Psoas muscle (tissue), 8 donors: ENCODE results near the gene TYK2. TPM values are rescaled to one million over a fixed set of nuclear protein-coding genes. Genes with fewer than 3 reads are reported as not detected.

Experiments
- ATAC-seq, 4 donors: fragments of 200-7000 bp; cut with Tn5 transposase; one replicate each; pipeline ENCODE4 v1.9.1; 2020; ENCODE audit warnings: moderate library complexity in 3 of 4, mild to moderate bottlenecking in 2 of 4
- DNase-seq, 2 donors: peaks; one replicate each; pipeline ENCODE4 v3.0.0-alpha.2; 2020
- H3K27ac ChIP-seq: fragments of 200-600 bp; one replicate; pipeline ENCODE4 v1.8.0; 2022
- H3K27me3 ChIP-seq, 3 donors: fragments of 200-600 bp in 1 of 3; one replicate each; pipeline versions ENCODE4 v1.6.1 to v1.8.0; 2013 to 2022; ENCODE audit warnings: low read length in 2 of 3, mild to moderate bottlenecking in 2 of 3, moderate library complexity in 1 of 3; ENCODE audit not compliant: insufficient read depth in 3 of 3
- H3K36me3 ChIP-seq, 2 donors: fragments of 200-600 bp in 1 of 2; one replicate each; pipeline versions ENCODE4 v1.6.1 to v1.8.0; 2013 to 2022; ENCODE audit warnings: low read depth in 1 of 2, mild to moderate bottlenecking in 1 of 2, moderate library complexity in 1 of 2; ENCODE audit not compliant: insufficient read depth in 1 of 2
- H3K4me1 ChIP-seq: fragments of 200-600 bp; one replicate; pipeline ENCODE4 v1.8.0; 2022
- H3K4me3 ChIP-seq: fragments of 200-600 bp; one replicate; pipeline ENCODE4 v1.8.0; 2022; ENCODE audit warnings: mild to moderate bottlenecking
- H3K9me3 ChIP-seq: fragments of 200-600 bp; one replicate; pipeline ENCODE4 v1.8.0; 2022
- WGBS, 3 donors: extraction: QIAGEN DNeasy Blood & Tissue Kit; methylation state at CpG; one replicate each; pipeline versions ENCODE4 v1.1.6 to v1.1.7; 2013; 5-methylcytosine and 5-hydroxymethylcytosine counted together
- intact Hi-C, 2 donors: fragments of 100-400 bp; cut with DNase I; formaldehyde crosslinking; loops; one replicate each; pipeline versions ENCODE4 v1.11.0 to v1.14.2; 2022
- polyA plus RNA-seq, 3 donors: library from polyadenylated mRNA; stranded (reverse); fragments of 200-250 nt; gene quantifications; one replicate each; pipeline ENCODE4 v1.2.3, GENCODE V29; 2013
- total RNA-seq, 4 donors: library from RNA; stranded (reverse); fragmentation: NEBNext Ultra II Directional in 2 of 4; extraction: Animal tissue kit (Norgen Biotek cat#: 25700) in 2 of 4; gene quantifications; one replicate each; pipeline versions ENCODE4 v1.2.1 to v1.2.4, GENCODE V29; 2021 to 2023
- TF ChIP-seq, protein P1 (sequence below): fragments of 200-600 bp; IDR thresholded peaks from one replicate; pipeline ENCODE4 v1.8.0; 2022; ENCODE audit warnings: antibody characterized with exemption
- donor health status: healthy with polysubstance abuse.
- donor health status: DM: no; HTN: no; CAD: no; lungs with moderate emphysema.
- donor health status: Bipolar disorder and iron deficiency.
- donor health status: healthy.
- donor health status: DM: yes; HTN: yes; CAD: no.
- donor health status: DM: no; HTN: no; CAD: no.
- donor health status: DM: no; HTN: no; CAD: no.
- donor health status: DM: yes; HTN: yes; CAD: no.

Gene TYK2
- total and polyA plus RNA-seq, 7 donors, result 37.1 to 58.8 (median 41.7) TPM

DNA sequence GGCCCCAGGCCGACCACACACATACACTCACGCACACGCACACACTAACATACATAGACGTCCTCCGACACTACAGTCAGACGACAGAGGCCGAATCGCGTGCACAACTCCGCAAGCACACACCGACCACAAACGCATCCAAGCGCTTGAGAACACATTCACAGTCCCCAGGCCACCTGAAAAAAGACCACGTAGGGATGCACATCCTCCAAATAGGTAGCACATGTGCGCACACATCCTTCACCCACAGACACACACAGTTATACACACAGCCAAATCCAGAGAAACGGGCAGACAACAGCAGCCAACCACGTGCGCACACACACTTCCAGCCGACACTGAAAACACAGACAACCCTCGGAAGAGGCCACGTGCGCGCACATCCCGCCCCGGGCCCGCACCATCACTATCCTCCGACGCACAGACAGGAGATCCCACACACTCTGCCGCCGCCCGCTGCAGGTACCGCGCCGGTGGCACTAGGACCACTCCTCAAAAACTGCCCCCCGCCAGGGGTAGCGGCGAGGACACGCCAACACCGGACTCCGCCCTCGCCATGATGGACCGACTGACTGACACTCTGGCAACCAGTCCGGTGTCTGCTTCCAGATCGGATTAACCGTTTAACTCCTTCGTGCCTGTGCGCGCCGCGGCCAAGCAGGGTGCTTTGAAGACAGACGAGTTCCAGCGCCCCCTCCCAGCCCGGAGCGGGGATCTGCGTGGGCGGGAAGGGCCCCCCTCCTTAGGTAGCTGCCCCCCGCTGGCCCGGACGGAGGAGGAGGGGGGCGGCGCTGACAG, 39.5 kb upstream of the TYK2 start:
- TF ChIP-seq, protein P1, sequence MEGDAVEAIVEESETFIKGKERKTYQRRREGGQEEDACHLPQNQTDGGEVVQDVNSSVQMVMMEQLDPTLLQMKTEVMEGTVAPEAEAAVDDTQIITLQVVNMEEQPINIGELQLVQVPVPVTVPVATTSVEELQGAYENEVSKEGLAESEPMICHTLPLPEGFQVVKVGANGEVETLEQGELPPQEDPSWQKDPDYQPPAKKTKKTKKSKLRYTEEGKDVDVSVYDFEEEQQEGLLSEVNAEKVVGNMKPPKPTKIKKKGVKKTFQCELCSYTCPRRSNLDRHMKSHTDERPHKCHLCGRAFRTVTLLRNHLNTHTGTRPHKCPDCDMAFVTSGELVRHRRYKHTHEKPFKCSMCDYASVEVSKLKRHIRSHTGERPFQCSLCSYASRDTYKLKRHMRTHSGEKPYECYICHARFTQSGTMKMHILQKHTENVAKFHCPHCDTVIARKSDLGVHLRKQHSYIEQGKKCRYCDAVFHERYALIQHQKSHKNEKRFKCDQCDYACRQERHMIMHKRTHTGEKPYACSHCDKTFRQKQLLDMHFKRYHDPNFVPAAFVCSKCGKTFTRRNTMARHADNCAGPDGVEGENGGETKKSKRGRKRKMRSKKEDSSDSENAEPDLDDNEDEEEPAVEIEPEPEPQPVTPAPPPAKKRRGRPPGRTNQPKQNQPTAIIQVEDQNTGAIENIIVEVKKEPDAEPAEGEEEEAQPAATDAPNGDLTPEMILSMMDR, result no peak
- intact Hi-C loops, result no loop called here
- DNase-seq, result peak in 1 of 2 donors; percentile 62
- 0 to 1% (median 1%) methylated on average over 55 to 58 of the region's 61 CpGs for WGBS, 3 donors
- ATAC-seq, result no peak
- peak overlapping the region; percentile 40 for H3K4me3 ChIP-seq
- no peak overlapping the region for H3K27ac ChIP-seq
- no peaks in the 10 kb centered on the region for H3K9me3 ChIP-seq
- peaks cover 0 to 70% (median 26%) of the 10 kb centered on the region in 3 donors for H3K27me3 ChIP-seq
- H3K36me3 ChIP-seq, result no peaks in the 10 kb centered on the region
- peaks cover 22% of the 10 kb centered on the region for H3K4me1 ChIP-seq

DNA sequence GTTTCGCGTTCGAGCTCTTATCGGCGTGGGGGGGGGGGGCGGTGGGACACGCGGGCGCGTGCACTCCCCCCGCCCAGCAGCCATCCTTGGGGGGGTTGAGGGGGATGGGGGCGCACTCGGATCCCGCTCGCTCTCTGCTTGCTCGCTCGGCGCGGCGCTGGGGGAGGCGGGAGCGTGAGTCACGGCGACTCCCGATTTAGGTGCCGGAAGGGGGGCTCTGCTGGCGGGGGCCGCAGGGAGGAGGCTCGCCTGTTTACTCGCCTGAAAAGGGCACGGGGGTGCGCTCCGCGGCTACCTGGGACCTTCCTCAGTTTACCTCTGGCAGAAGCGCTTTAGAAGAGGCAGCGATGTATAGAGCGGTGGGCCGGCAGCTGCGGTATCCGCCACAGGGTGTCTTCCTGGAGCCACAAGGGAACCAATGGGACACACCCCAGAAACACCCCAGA, 38.9 kb upstream of the TYK2 start:
- TF ChIP-seq, protein P1, result no peak
- Histone ChIP-seq H3K9me3 (no peaks in the 10 kb centered on the region), H3K4me3 (peak overlapping the region; percentile 40), H3K36me3 (no peaks in the 10 kb centered on the region), H3K27ac (no peak overlapping the region), H3K4me1 (peaks cover 22% of the 10 kb centered on the region), H3K27me3 (peaks cover 0 to 70% (median 26%) of the 10 kb centered on the region in 3 donors)
- ATAC-seq (peak in 2 of 4 donors; percentile 19 to 33), DNase-seq (peak in 1 of 2 donors; percentile 62)
- WGBS, 3 donors, result 0 to 1% (median 0%) methylated on average over 23 to 40 of the region's 40 CpGs
- intact Hi-C loops, result no loop called here

DNA sequence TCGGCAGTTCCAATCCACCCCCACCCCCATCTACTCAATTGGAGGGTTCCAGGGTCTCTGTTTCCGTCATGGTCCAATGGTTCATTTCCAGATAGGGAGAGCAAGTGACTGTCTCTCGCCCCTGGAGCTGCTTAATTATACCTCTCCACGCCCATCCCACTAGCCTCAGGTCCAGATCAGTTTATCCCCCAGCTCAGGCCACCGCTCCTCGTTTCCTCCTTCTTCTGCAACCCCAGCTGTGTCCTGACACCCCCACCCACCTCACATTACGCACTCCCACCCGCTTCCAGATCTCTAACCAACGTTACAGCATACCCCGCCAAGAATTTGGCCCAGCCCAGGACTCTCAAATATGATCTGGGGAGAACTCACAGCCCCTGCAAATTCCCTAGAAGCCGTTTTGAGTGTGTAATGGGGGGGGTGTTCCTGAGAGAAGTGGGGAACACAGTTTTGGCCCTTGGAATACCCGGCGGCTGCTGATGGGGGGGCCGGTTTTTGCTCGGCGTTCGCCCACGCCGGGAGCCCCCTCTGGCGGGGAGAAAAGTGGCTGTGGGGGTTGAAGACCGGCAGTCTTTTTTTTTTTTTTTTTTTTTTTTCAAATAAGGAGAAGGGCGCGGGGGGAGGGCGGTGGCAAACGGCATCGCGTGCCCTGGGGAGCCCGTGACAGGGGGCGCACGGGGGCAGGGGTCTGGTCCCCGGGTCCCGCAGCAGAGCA, 38.3 kb upstream of the TYK2 start:
- no peak for DNase-seq
- 1 to 3% (median 2%) methylated on average over 21 to 32 of the region's 32 CpGs for WGBS, 3 donors
- TF ChIP-seq, protein P1, result no peak
- ATAC-seq, result no peak
- H3K27me3 ChIP-seq, result peaks cover 0 to 67% (median 26%) of the 10 kb centered on the region in 3 donors
- H3K4me1 ChIP-seq, result peaks cover 22% of the 10 kb centered on the region
- peak overlapping the region; percentile 40 for H3K4me3 ChIP-seq
- H3K27ac ChIP-seq, result no peak overlapping the region
- H3K36me3 ChIP-seq, result no peaks in the 10 kb centered on the region
- intact Hi-C loops, result no loop called here
- H3K9me3 ChIP-seq, result no peaks in the 10 kb centered on the region

DNA sequence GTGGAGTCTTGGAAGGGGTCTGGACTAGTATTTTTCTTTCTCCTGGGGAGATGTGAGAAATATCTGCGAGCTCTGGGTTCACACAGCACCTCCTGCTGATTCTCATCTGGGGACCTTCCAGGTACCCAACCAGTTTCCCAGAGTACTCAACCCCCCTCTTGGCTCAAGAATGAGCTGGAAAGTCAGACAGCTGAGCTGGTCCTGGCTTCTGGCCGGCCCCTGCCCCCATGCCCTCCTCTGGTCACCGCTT, 37.8 kb upstream of the TYK2 start:
- Histone ChIP-seq H3K4me3 (no peak overlapping the region), H3K36me3 (no peaks in the 10 kb centered on the region), H3K9me3 (no peaks in the 10 kb centered on the region), H3K27ac (no peak overlapping the region), H3K4me1 (peaks cover 22% of the 10 kb centered on the region), H3K27me3 (peaks cover 0 to 62% (median 26%) of the 10 kb centered on the region in 3 donors)
- 1 to 14% (median 8%) methylated on average over 2 to 3 of the region's 3 CpGs for WGBS, 3 donors
- DNase-seq (no peak), ATAC-seq (no peak)
- TF ChIP-seq, protein P1, result no peak
- intact Hi-C loops, result no loop called here
